Epithelial cell of alveolus of lung (primary cell): ENCODE data around the gene ZC3H11A. TPM values are rescaled to one million over a fixed set of nuclear protein-coding genes. Genes with fewer than 3 reads are reported as not detected.

ENCODE experiments used
- total RNA-seq: library from RNA; depleted of rRNA; stranded (reverse); fragments of >200 nt; gene quantifications from 2 replicates; pipeline ENCODE4 v1.2.1, GENCODE V29; 2015

ZC3H11A gene
- total RNA-seq = 56.1 and 94.6 TPM in 2 replicates

GRCh38 chr1:203795441-203796235 lies at the start of gene ZC3H11A, which contains the start of gene ZBED6:
Gene ZC3H11A, plus strand, starts transcription at chr1:203795623. Its CDS starts 21,448 bp downstream, at chr1:203817071.
Gene ZBED6, plus strand, starts transcription at chr1:203795623. Its CDS starts 1,900 bp downstream, at chr1:203797523.

GRCh38 chr1:203765029-203765837 lies 30.2 kb upstream of the ZC3H11A start, which contains the start of gene LAX1:
Gene LAX1, plus strand, starts transcription at chr1:203765183. Its CDS starts 383 bp downstream, at chr1:203765566.

Other genes starting within 250 kb of the ZC3H11A start
- gene ATP2B4, start 168.8 kb upstream of the ZC3H11A start, total RNA-seq = 34.5 and 45.5 TPM in 2 replicates
- gene LAX1, start 30.4 kb upstream of the ZC3H11A start, total RNA-seq = not detected in 2 replicates
- gene ZBED6, start within 50 bp of the ZC3H11A start, total RNA-seq = 11.4 and 16.0 TPM in 2 replicates
- 69.9 and 90.6 TPM in 2 replicates for gene SNRPE, start 66.0 kb downstream of the ZC3H11A start, total RNA-seq